Keratinocyte (primary cell): Measurements from ENCODE around the gene DCTD. TPM values are rescaled to one million over a fixed set of nuclear protein-coding genes. Genes with fewer than 3 reads are reported as not detected.

ENCODE experiments used
- DNase-seq: peaks from one replicate; pipeline ENCODE4 v3.0.0-alpha.2; 2011; ENCODE audit warnings: low read depth, missing footprints, low spot score
- FAIRE-seq: peaks from 2 replicates; lab custom pipeline; 2011; peaks lifted over from hg19 to GRCh38; lab: Jason Lieb, UNC
- H2AFZ ChIP-seq: 2 replicates; pipeline ENCODE4 v1.6.0; 2012; ENCODE audit warnings: low read length, control low read depth, inconsistent platforms; ENCODE audit not compliant: control insufficient read depth
- H3K27ac ChIP-seq: 2 replicates; pipeline ENCODE4 v1.5.1; 2011; ENCODE audit warnings: low read length; ENCODE audit not compliant: control insufficient read depth, insufficient read depth
- H3K27me3 ChIP-seq: 3 replicates; pipeline ENCODE4 v1.6.0; 2011; ENCODE audit warnings: low read length; ENCODE audit not compliant: control insufficient read depth, insufficient read depth; ENCODE audit errors: extremely low read depth
- H3K36me3 ChIP-seq, 2 experiments: 2 replicates in 1 of 2; 3 replicates in 1 of 2; pipeline ENCODE4 v1.5.1; 2011; ENCODE audit warnings: low read length in 2 of 2, mild to moderate bottlenecking in 1 of 2; ENCODE audit not compliant: control insufficient read depth in 2 of 2, insufficient read depth in 2 of 2; ENCODE audit errors: extremely low read depth in 1 of 2
- H3K4me1 ChIP-seq: 3 replicates; pipeline ENCODE4 v1.5.1; 2011; ENCODE audit warnings: low read length; ENCODE audit not compliant: control insufficient read depth, insufficient read depth; ENCODE audit errors: extremely low read depth
- H3K4me2 ChIP-seq: 3 replicates; pipeline ENCODE4 v1.6.0; 2011; ENCODE audit warnings: low read depth, low read length; ENCODE audit not compliant: control insufficient read depth, insufficient read depth; ENCODE audit errors: extremely low read depth
- H3K4me3 ChIP-seq, 3 experiments: fragments of 200-600 bp in 1 of 3; sonication (generic) in 1 of 3; 2 replicates in 2 of 3; 3 replicates in 1 of 3; pipeline ENCODE4 v1.5.1; 2011 to 2016; ENCODE audit warnings: low read length in 3 of 3, mild to moderate bottlenecking in 3 of 3, control low read depth in 2 of 3, inconsistent platforms in 1 of 3, low read depth in 1 of 3, mixed read lengths in 1 of 3, mixed run types in 1 of 3, moderate library complexity in 1 of 3; ENCODE audit not compliant: control insufficient read depth in 2 of 3, insufficient read depth in 2 of 3; ENCODE audit errors: extremely low read depth in 1 of 3
- H3K79me2 ChIP-seq: 2 replicates; pipeline ENCODE4 v1.6.0; 2012; ENCODE audit warnings: low read length; ENCODE audit not compliant: control insufficient read depth, insufficient read depth
- H3K9ac ChIP-seq: 3 replicates; pipeline ENCODE4 v1.6.0; 2011; ENCODE audit warnings: low read length; ENCODE audit not compliant: control insufficient read depth, insufficient read depth; ENCODE audit errors: extremely low read depth
- H3K9me1 ChIP-seq: 3 replicates; pipeline ENCODE4 v1.6.0; 2011; ENCODE audit warnings: low read length; ENCODE audit not compliant: control insufficient read depth, insufficient read depth; ENCODE audit errors: extremely low read depth
- H3K9me3 ChIP-seq: 2 replicates; pipeline ENCODE4 v1.5.1; 2012; ENCODE audit warnings: low read depth, low read length; ENCODE audit not compliant: control insufficient read depth
- H4K20me1 ChIP-seq: 3 replicates; pipeline ENCODE4 v1.6.0; 2011; ENCODE audit warnings: low read length; ENCODE audit not compliant: control insufficient read depth, insufficient read depth; ENCODE audit errors: extremely low read depth
- CTCF ChIP-seq, 3 experiments: IDR thresholded peaks in 1 of 3; conservative IDR thresholded peaks in 1 of 3; optimal IDR thresholded peaks in 1 of 3; 2 replicates in 2 of 3; 3 replicates in 1 of 3; pipeline versions ENCODE3 to v1.5.1; 2011; ENCODE audit warnings: low read length in 3 of 3, mild to moderate bottlenecking in 3 of 3, moderate library complexity in 2 of 3, control low read depth in 1 of 3, inconsistent platforms in 1 of 3; ENCODE audit not compliant: insufficient read depth in 2 of 3; ENCODE audit errors: extremely low read depth in 1 of 3
- EZH2 ChIP-seq: IDR thresholded peaks from one replicate; pipeline ENCODE4 v1.6.1; 2012; ENCODE audit warnings: inconsistent platforms, mild to moderate bottlenecking, low read length, moderate library complexity
- dilution Hi-C: fragments of 300-500 bp; cut with MboI; formaldehyde crosslinking; loops from one replicate; pipeline ENCODE4 v1.7.0; 2020; ENCODE audit warnings: low sequenced_read_pairs; ENCODE audit not compliant: extremely low pct_ligation_motif_present
- polyA plus RNA-seq, 5 experiments: library from polyadenylated mRNA; depleted of rRNA in 3 of 5; stranded (reverse) in 3 of 5; stranded (forward) in 1 of 5; unstranded in 1 of 5; fragments of >200 nt; gene quantifications; 1 replicate in 1 of 5; 2 replicates in 3 of 5; 3 replicates in 1 of 5; pipeline versions ENCODE4 v1.2.1 to v1.2.3, GENCODE V29; 2011 to 2012; ENCODE audit warnings: missing spikeins in 2 of 5, low read depth in 1 of 5, low replicate concordance in 1 of 5

Gene DCTD
- polyA plus RNA-seq, 1 donor (not counting 4 experiments of a cell fraction or from before 2014, with no cell fraction given), result 119 TPM

- H3K9me3 ChIP-seq, result no peaks in the 10 kb centered on the region
- H4K20me1 ChIP-seq, result no peaks in the 10 kb centered on the region
- no peaks in the 10 kb centered on the region for H3K79me2 ChIP-seq
- no peak overlapping the region for H3K27ac ChIP-seq
- no peaks in the 10 kb centered on the region for H3K9me1 ChIP-seq
- H3K4me2 ChIP-seq, result no peak overlapping the region
- no peak for DNase-seq
- H3K4me3 ChIP-seq, result no peak overlapping the region
- dilution Hi-C loops, result no loop called here
- no peak for FAIRE-seq
- H3K9ac ChIP-seq, result no peak overlapping the region
- TF ChIP-seq EZH2 (no peak), CTCF (optimal IDR thresholded peaks at IDR 0.05 in 1 of 3, IDR thresholded peaks at IDR 0.05 in 1 of 3, conservative IDR thresholded peaks at IDR 0.05 in 1 of 3; ENCODE audit: extremely low read depth in 1 of 3, insufficient read depth in 2 of 3, low read length in 3 of 3) (no peak)
- H3K27me3 ChIP-seq, result no peaks in the 10 kb centered on the region
- no peaks in the 10 kb centered on the region for H3K4me1 ChIP-seq
- H3K36me3 ChIP-seq, result peaks cover 6 to 24% of the 10 kb centered on the region in 2 experiments
- no peak overlapping the region for H2AFZ ChIP-seq
These were observed 31.5 kb downstream of the DCTD start for GRCh38 chr4:182885738-182886077.

- Histone ChIP-seq H3K79me2 (no peaks in the 10 kb centered on the region), H3K4me2 (no peak overlapping the region), H3K27ac (no peak overlapping the region), H3K9ac (no peak overlapping the region), H3K27me3 (no peaks in the 10 kb centered on the region), H3K9me1 (no peaks in the 10 kb centered on the region), H4K20me1 (no peaks in the 10 kb centered on the region), H3K4me1 (no peaks in the 10 kb centered on the region), H3K9me3 (no peaks in the 10 kb centered on the region), H3K4me3 (no peak overlapping the region), H2AFZ (no peak overlapping the region), H3K36me3 (peaks cover 2 to 20% of the 10 kb centered on the region in 2 experiments)
- TF ChIP-seq CTCF (optimal IDR thresholded peaks at IDR 0.05 in 1 of 3, IDR thresholded peaks at IDR 0.05 in 1 of 3, conservative IDR thresholded peaks at IDR 0.05 in 1 of 3; ENCODE audit: extremely low read depth in 1 of 3, insufficient read depth in 2 of 3, low read length in 3 of 3), result no peak
- no peak for TF ChIP-seq EZH2
- no peak for DNase-seq
- FAIRE-seq, result no peak
- dilution Hi-C loops, result no loop called here
These were observed 32.0 kb downstream of the DCTD start for GRCh38 chr4:182885022-182885737.
